ENCODE results near the gene AFF3.

AFF3 gene

DNA sequence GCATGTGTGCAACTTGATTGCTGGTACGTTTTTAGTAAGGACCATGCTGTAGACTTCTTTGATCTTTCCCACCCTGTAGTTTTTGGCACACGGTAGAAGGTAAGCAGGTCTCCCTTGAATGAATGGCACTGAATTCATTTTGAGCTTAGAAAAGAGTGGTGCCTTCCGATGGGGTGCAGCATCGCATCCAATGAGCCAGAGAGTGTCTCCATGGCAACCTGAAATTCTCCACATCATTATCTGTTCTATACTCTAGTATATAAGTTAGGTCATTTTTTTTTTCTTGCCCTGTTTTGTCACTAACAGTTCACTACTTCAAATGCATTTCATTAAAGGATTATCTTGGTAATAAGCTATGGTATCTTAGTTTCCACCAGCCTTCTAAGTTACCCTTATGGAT is 571.4 kb downstream of the AFF3 start:
- DNase-seq = no peak

DNA sequence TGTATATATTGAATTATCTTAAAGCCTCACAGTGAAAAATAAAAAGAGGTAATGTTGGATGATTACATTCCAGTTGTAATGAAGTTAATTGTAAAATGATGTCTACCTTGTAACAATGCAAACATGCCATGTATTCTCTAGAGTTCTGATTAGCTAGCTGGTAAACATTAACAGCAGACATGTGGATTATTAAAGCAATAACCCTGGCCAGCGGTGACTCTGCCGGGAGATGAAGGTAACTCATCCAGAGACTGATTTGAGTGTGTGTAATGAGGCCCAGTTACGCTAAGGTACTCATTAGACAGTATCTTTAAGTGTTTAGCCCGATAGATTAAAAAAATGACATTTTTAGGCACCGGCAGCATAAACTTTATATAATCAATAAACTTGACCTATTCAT is 573.0 kb downstream of the AFF3 start:
- peak; percentile 15 to 62 for DNase-seq

DNA sequence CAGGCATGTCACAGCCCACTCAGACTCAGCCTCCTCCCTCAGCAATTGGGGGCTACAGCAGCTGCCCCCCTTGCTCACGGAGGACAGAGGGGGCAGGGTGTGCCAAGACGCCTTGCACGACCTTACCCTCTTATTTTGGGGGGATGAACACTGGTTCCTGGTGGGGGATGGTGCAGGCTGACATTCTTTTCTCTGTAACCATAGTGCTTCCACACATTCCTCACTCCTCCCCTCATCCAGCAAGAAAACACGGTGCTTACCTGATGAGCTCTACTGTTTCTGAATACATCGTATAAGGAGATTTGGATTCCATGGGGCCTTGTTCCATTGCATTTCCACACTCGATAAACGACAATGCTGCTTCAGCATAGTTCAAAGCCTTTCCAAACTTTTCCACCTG is 577.2 kb downstream of the AFF3 start:
- DNase-seq = no peak

DNA sequence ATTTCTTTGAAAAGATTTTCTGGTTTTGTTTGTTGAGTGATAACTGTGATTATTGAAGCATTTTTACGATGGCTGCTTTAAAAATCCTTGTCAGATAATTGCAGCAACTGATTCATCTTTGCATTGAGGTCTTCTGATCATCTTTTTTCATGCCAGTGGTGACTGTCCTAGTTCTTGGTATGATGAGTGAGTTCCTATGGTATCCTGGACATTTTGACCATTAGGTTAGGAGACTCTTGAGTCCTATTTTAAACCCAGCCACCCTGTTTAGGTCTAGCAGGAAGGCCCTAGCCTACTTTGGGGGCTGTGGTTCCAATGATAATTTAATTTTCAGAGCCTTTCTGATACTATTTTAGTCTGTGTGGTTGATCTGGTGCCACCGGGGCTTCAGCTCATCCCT is 579.9 kb downstream of the AFF3 start:
- DNase-seq = no peak

DNA sequence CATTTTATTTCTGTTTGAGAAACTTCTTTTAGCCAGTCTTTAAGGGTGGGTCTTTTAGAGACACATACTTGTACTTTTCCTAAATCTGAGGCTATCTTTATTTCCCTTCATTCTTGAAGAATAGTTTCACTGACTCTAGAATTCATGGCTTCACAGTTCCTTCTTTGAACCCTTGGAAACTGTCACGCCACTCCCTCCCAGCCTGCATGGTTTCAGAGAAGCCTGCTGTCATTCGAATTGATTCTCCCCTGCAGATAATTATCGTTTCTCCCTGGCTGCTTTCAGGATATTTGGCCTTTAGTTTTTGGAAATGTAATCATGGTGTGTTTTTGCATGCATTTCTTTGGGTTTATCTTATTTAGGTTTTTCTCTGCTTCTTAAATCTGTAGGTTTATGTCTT is 580.6 kb downstream of the AFF3 start:
- no peak for DNase-seq

DNA sequence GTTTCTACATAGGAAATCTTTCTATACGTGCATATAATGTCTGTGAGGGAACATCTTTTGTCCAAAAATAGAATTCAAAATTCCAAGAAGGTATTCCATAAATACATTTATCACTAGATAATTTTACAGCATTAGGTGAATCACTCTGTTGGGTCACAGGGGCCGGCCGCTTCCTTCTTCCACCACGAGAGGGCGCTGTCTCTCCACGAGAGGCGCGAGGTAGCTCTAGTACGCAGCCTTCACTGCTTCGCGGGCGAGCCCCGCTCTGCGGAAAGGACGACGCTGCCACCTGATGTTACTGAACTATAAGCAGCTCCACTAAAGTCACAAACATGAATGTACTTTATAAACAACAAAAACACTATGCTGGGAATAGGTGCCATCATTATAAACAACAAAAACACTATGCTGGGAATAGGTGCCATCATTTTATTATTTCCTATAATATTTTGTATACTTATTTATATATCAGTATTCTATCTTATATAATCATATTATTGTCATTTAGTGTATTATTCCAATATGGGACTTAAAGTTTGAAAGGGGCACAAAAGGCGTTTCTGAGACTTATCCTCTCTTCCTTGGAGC is 583.2 kb downstream of the AFF3 start:
- peak; percentile 82 to 84 for DNase-seq

DNA sequence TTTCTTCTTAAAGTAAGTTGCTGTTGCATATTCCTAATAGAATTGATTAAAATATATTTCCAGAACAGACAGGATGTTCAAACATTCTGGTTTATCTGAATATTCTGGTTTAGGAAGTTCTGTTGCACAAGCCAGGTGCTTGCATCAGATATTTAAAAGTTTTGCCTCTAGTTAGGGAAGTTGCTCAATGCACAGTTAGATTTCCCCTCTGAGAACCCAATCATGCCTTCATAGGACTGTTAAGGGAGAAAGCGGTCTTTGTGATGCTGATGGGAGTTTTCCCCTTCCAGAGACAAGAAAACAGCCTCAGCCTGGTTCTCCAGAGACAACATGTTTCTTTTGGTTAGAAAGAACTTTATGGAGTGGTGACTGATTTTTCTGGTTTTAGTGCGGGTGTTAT is 587.0 kb downstream of the AFF3 start:
- no peak for DNase-seq

DNA sequence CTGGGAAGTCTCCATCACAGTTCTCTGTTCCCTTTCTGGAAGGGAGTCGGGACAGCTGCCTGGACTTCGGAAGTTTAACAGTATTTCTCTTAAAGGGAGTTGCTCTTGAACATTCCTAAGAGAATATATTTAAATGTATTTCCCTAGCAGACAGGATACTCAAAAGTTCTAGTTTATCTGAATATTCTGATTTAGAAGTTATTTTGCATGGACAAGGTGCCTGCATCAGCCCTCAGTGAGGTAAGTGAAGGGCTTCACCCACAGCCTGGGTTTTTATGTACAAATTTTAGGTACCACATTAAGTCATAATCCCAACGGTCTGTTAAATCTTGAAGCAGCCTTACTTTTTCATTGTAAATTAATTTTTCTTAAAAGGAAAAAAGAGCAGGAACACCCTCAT is 587.5 kb downstream of the AFF3 start:
- DNase-seq = no peak

DNA sequence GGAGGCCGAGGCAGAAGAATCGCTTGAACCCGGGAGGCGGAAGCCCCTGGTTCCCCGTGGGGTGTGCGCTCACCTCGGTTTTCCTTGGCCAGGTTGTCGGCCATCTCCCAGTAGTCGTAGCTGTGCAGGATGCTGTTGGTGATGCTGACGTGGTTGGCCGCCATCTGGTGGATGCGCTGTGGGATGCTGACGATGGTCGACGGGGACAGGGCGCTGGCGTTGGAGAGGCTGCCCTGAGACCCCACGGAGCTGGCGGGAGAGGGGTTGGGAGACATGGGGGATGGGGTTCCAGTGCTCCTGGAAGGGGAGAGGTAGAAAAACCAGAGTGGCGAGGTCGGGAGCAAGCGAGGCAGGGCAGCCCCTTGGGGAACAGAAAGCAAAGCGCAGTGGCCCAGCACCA is 588.2 kb downstream of the AFF3 start:
- no peak for DNase-seq

DNA sequence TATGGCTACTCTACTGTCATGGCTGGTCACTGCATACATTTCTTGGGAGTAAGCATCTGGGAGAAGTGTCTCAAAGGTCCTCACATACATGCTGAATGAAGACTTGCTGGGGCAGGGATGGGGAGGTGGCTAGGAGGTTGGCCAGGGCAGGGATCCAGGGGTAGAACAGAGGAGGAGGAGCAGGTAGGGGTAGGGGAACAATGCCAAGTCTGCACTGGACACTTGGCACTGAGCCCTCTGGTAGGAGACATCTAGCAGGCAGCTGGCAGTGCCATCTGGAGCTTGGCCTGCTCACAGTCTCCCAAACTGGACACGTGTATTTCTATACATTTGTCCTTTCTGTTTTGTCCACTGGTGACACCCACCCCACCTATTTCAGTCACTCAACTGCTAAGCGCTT is 589.9 kb downstream of the AFF3 start:
- peak in 1 of 2 experiments; percentile 51 for DNase-seq

DNA sequence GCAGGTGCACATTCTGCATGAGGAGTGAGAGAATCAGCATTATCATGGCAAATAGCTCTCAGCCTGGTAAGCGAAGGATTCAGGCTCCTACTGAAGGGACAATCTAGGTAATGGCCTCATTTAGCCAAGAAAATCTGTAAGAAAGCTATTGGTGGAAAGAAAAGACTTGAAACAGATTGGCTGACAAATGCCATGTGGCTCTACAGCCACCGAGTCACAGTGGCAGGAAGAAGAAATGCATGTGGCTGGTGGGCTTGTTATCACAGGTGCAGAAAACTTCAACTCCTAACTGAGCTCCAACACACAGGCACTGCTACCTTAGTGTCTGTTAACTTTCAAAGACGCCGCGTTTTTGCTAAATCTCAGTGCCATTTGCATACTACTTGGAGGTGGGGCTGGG is 592.0 kb downstream of the AFF3 start:
- DNase-seq = no peak

DNA sequence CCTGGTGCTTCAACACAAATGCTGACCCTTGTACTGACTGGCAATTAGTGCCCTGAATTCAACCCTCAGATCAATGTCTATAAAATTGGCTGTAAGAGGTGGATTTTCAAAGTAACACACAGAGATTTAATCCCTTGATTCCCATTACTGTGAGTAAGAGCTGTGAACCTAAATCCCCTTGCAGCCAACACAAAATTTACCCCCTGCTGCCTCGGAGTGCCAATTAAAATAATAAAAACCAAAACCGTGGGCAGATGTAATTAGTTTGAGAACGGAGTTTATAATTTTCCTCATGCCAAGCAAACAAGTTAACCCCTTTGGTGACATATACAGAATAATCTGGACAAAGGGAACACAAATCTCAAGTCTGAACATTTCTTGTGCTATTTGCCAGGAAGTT is 596.8 kb downstream of the AFF3 start:
- peak in 1 of 2 experiments; percentile 20 for DNase-seq

DNA sequence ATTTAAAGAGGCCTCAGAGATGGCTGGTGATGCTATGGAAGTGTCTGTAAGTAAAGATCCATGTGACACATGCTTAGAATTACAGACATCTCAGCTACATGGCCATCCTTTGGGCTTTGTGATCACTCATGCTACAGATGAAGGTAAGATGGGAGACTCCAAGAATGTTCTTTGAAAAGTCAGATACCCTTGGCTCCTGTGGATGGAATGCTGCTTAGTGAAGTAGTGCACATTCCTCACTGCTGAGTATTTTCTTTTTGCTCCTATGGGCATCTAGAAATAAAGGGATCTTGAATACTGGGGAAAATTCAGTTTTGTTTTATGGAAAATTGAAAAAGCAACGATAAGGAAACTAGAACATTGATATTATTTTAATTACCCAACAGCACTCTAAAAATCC is 597.3 kb downstream of the AFF3 start:
- no peak for DNase-seq

DNA sequence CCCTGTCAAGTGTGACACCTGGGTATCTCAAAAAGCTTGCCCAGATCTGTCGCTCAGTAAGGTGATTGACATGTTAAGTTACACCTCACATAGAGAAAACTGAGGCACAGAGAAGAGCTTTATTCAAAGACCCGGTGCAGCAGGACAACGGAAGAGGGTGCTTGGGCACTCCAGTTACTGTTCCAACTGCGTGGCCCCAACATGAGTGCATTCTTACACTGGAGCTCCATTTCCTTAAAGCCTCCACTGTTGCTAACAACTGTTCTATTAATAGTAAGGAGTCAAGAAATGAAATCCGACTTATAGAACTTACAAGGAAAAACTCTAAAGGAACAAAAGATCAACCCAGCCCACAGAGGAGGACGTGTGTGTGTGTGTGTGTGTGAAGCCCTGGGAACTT is 597.8 kb downstream of the AFF3 start:
- DNase-seq = no peak

DNA sequence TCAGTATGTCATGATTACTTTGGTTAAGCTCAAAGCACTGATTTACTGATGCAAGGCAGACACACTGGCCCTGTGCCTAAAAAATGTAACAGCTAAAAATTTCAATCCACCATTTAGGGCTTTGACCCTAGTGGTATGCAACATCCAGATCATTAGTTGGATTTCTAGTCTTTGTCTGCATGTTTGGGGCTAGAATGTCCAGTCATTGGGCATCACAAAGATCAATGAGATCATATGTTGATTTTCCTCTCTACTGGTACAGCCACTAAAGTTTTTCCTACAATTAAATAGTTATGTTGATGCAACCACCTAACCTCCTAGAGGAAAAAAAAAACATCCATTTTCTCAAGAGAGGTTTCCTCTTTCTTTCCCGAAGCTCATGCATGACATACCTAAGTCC is 599.1 kb downstream of the AFF3 start:
- DNase-seq = no peak

DNA sequence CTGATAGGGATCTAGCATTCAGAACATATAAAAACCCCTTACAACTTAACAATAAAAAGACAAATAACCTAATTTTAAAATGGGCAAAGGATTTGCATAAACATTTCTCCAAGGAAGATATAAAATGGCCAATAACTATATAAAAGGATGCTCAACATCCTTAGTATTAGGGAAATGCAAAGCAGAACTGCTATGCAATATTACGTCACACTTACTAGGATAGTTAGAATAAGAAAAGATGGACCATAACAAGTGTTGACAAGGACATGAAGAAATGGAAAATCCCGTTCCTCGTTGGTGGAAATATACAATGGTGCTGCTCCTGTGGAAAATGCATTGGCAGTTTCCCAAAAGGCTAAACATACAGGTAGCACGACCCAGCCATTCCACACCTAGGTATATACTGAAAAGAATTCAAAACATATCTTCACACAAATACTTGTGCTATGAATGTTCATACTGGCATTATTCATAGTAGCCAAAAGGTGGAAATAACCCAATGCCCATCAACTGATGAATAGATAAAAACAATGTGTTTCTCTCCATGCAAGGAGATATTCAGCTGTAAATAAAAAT is 604.4 kb downstream of the AFF3 start:
- DNase-seq = no peak

DNA sequence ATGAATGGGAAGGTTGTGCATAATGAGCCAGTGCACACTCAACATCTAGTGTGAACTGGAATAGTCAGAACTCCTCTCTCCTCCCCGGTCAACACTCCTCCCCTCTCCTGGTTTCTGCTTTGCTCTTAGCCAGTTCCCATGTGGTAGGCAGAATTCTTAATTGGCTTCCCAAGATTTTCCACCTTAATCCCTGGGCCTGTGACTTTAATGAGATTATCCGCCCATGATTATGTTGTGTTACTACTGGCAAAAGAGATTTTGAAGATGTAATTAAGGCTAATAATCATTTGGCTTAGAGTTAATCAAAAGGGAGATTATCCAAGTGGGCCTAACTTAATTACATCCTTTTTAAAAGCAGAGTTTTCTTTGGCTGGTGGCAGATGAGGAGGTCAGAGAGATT is 618.3 kb downstream of the AFF3 start:
- no peak for DNase-seq

DNA sequence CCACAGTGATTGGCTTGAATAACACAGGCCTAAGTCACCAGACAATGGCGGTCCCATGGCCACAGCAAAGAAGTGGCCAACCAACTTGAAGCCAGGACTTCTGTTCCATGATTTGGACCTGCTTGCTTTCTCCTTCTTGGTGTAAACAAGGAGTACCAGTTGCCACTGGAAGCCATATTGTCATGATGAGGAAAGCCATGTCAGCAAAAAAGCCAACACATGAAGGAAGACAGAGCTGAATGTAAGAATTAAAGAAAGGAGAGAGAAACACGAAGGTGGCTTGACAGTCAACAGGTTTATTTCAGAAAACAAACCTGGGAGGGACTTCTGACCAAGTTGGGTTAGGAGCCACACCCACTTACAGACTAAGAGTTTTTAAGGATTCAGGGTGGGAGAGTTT is 620.2 kb downstream of the AFF3 start:
- no peak for DNase-seq

DNA sequence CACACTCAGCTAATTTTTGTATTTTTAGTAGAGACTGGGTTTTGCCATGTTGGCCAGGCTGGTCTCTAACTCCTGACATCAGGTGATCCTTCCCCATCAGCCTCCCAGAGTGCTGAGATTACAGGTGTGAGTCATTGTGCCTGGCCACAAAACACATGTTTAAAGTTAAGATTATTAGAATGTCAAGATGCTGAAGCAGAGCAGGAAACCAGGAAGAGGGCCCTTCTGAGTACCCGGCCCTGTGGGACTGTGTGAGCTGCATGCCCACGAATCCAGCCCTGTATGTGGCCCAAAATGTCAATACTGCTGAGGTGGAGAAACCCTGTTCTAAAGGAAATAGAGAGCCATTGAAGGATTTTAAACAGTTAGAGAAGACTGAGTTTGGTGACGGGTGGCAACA is 621.6 kb downstream of the AFF3 start:
- DNase-seq = no peak

DNA sequence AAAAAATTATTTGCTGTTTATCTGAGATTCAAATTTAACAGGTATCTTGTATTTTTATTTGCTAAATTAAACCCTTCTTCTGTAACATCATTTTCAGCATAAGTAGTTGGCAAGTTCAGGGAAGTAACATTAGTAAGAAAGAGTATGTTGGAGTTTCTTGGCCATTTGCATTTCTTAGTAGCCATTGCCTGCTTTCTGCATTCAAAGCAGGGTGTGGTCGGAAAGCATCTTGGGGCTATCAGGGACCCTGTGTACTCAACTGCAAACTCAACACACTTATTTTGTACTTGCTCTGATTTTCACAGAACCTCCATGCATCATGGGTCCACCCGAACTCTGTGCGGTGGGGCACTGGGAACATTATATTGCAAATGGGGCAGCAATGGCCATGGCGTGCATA is 622.2 kb downstream of the AFF3 start:
- DNase-seq = no peak

DNA sequence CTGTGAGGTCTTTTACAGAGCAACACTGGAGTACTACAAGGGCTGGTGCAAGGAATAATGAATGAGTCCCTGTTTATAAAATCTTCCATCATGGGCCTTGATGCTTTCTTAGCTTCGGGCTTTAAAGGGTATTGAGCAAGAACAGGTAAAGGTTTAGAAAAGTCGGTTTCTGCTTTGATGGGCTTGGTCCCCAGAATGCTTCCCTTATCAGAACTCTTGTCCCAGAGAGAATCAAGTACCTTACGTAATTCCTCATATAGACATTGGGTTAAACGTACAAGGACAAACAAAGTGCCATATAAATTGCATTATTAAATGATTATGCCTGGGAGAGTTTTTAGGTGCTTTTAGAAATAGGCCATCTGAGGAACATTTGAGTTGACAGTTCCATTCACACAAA is 628.0 kb downstream of the AFF3 start:
- no peak for DNase-seq

DNA sequence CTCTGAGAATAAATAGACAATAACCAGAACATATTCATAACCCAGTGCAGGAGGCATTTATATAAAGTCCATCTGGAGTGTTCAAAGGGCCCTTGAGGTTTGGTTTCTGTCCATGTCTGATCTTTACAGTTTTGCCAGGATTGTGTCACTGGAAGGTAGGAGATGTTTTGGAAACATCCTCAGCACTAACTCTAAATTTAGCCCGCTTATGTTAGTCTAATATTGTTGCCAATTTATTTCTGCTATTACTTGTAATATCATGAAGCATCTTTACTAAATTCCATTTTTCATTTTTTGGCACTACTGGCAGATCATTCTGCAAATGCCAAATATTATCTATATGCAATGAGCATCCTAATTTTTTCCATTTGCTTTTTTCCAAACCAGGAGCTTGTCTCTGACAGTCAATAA is 630.2 kb downstream of the AFF3 start:
- no peak for DNase-seq

DNA sequence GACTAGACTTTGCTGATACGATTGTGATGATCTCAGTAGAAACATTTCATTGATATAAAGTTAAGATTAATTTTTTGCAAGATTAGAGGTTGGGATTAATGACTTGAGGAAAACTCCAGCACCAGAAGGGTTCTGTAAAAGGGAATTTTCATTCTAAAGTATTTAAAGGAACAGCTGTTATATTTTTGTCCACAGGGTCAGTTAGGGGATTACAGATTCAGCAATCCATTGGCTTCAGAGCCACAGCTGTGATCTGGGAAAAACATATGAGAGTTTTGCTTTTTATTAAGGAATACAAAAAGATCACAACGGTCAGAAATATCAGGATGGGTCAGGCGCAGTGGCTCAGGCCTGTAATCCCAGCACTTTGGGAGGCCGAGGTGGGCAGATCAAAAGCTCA is 633.0 kb downstream of the AFF3 start:
- no peak for DNase-seq

DNA sequence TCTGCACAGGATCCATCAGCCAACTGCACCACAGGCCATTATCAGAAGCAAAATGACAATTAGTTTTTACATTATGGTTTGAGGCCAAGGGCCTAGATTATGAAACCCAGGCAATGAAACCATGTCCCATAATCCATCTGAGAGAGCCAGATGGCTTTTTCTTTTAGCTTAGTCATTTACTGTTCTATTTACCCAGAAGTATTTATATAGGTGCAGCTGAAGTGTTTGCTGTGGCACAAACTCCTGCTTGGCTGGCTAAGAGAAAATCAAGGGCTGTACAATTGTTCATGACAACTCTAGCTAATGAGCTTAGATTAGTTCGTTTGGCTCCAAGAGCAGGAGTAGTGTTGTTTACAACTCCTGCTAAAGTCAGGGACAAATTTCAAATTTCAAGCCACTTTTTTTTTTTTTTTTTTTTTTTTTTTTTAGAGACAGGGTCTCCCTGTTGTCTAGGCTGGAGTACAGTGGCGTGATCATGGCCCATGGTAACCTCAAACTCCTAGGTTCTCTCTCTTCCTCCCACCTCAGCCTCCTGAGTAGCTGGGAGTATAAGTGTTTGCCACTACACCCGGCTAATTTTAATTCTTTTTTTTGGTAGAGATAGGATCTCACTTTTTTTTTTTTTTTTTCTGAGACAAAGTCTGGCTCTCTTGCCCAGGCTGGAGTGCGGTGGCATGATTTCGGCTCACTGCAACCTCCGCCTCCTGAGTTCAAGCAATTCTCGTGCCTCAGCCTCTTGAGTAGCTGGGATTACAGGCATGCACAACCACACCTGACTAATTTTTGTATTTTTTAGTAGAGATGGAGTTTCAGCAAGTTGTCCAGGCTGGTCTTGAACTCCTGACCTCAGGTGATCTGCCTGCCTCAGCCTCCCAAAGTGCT is 634.2 kb downstream of the AFF3 start:
- DNase-seq = peak; percentile 82 to 97

All from NCI-H2081 (cell line).